ENCODE results near the gene TNNT2. TPM values are rescaled to one million over a fixed set of nuclear protein-coding genes. Genes with fewer than 3 reads are reported as not detected.

Gene TNNT2
- total RNA-seq, 1 donor from 2014 or later, result 13.2 TPM

- DNase-seq (ENCODE audit: low spot score), result no peak
- Mint-ChIP-seq H3K36me3 (no peaks in the 10 kb centered on the region), H3K4me3 (no peak overlapping the region), H3K27ac (no peak overlapping the region), H3K27me3 (ENCODE audit: insufficient read depth, low read depth) (peaks cover 14% of the 10 kb centered on the region), H3K9me3 (no peaks in the 10 kb centered on the region), H3K4me1 (peaks cover 12% of the 10 kb centered on the region)
- Histone ChIP-seq H4K20me1 (ENCODE audit: low read depth) (no peaks in the 10 kb centered on the region), H3K9me3 (ENCODE audit: low read depth) (no peaks in the 10 kb centered on the region), H3K27me3 (peaks cover 29% of the 10 kb centered on the region), H3K4me2 (no peak overlapping the region), H2AFZ (replicated peaks) (no peak overlapping the region), H3K4me1 (peaks cover 3% of the 10 kb centered on the region), H3F3A (ENCODE audit: low read depth) (no peaks in the 10 kb centered on the region), H3K36me3 (no peaks in the 10 kb centered on the region), H3K79me2 (ENCODE audit: low read depth) (no peaks in the 10 kb centered on the region), H3K9ac (no peak overlapping the region), H3K4me3 (no peak overlapping the region), H3K27ac (no peak overlapping the region)
- TF ChIP-seq CTCF (IDR thresholded peaks at IDR 0.05), result no peak
- TF ChIP-seq EZH2 (IDR thresholded peaks at IDR 0.05), result no peak
- TF ChIP-seq EZH2phosphoT487 (IDR thresholded peaks at IDR 0.05), result no peak
These were observed 27.4 kb upstream of the TNNT2 start for GRCh38 chr1:201404722-201405483.

DNA sequence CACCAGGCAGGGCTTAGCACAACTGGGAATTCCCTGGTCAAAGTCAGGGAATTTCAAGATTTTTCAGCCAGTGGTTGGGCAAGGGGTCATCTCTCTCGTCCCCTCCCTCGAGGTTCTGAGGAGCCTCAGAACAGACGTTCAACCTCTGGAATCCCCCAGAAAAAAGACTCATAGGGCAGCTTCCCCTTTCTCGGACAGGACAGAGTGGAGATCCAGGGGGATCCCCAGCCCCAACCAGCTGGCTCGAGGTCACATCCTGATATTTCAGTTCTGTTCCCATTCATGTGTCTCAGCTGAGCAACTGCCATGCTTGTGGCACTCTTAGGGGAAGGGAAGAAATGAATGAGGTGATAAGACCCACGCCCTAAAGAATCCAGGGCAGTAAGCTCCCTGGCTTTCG, 26.6 kb upstream of the TNNT2 start:
- Histone ChIP-seq H3K79me2 (ENCODE audit: low read depth) (no peaks in the 10 kb centered on the region), H4K20me1 (ENCODE audit: low read depth) (no peaks in the 10 kb centered on the region), H3F3A (ENCODE audit: low read depth) (no peaks in the 10 kb centered on the region), H3K9me3 (ENCODE audit: low read depth) (no peaks in the 10 kb centered on the region), H2AFZ (replicated peaks) (no peak overlapping the region), H3K36me3 (no peaks in the 10 kb centered on the region), H3K27ac (no peak overlapping the region), H3K9ac (no peak overlapping the region), H3K4me3 (no peak overlapping the region), H3K4me1 (peaks cover 11% of the 10 kb centered on the region), H3K27me3 (peaks cover 37% of the 10 kb centered on the region), H3K4me2 (no peak overlapping the region)
- TF ChIP-seq EZH2phosphoT487 (IDR thresholded peaks at IDR 0.05), result no peak
- no peak for TF ChIP-seq EZH2 (IDR thresholded peaks at IDR 0.05)
- TF ChIP-seq CTCF (IDR thresholded peaks at IDR 0.05), result no peak
- DNase-seq (ENCODE audit: low spot score), result no peak
- peaks cover 16% of the 10 kb centered on the region for H3K27me3 Mint-ChIP-seq (ENCODE audit: insufficient read depth, low read depth)
- no peaks in the 10 kb centered on the region for H3K9me3 Mint-ChIP-seq
- no peak overlapping the region for H3K4me3 Mint-ChIP-seq
- H3K4me1 Mint-ChIP-seq, result peaks cover 14% of the 10 kb centered on the region
- no peak overlapping the region for H3K27ac Mint-ChIP-seq
- no peaks in the 10 kb centered on the region for H3K36me3 Mint-ChIP-seq

DNA sequence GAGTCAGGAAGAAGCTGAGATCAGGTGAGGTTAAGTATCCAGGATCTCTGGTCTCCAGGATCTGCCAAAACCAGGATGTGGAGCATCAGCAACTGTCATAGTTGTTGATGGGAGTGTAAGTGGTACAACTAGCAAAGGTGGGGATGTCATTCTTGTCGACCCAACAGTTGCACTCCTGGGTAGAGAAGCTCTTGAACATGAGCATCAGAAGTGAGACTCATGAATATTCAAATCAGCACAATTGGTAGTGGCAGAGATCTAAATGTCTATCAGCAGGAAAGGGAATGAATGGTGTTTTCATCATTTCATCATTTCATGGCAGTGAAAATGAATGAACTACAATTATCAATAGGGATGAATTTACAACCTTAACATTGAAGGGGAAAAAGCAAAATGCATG, 25.9 kb upstream of the TNNT2 start:
- no peaks in the 10 kb centered on the region for H3K36me3 ChIP-seq
- no peak overlapping the region for H3K27ac Mint-ChIP-seq
- DNase-seq (ENCODE audit: low spot score), result no peak
- H3K36me3 Mint-ChIP-seq, result no peaks in the 10 kb centered on the region
- H3K9ac ChIP-seq, result no peak overlapping the region
- no peak overlapping the region for H3K4me3 Mint-ChIP-seq
- TF ChIP-seq EZH2 (IDR thresholded peaks at IDR 0.05), result no peak
- no peak for TF ChIP-seq CTCF (IDR thresholded peaks at IDR 0.05)
- no peak for TF ChIP-seq EZH2phosphoT487 (IDR thresholded peaks at IDR 0.05)
- peaks cover 44% of the 10 kb centered on the region for H3K27me3 ChIP-seq
- H2AFZ ChIP-seq (replicated peaks), result no peak overlapping the region
- peaks cover 10% of the 10 kb centered on the region for H3K4me1 ChIP-seq
- no peaks in the 10 kb centered on the region for H3K9me3 ChIP-seq (ENCODE audit: low read depth)
- no peak overlapping the region for H3K4me2 ChIP-seq
- H3K27ac ChIP-seq, result no peak overlapping the region
- H3K4me1 Mint-ChIP-seq, result peaks cover 7% of the 10 kb centered on the region
- H3K4me3 ChIP-seq, result no peak overlapping the region
- peaks cover 22% of the 10 kb centered on the region for H3K27me3 Mint-ChIP-seq (ENCODE audit: insufficient read depth, low read depth)
- no peaks in the 10 kb centered on the region for H3F3A ChIP-seq (ENCODE audit: low read depth)
- H4K20me1 ChIP-seq (ENCODE audit: low read depth), result no peaks in the 10 kb centered on the region
- no peaks in the 10 kb centered on the region for H3K79me2 ChIP-seq (ENCODE audit: low read depth)
- no peaks in the 10 kb centered on the region for H3K9me3 Mint-ChIP-seq

Data from neural progenitor cell (in vitro differentiated cells).